OCI-LY7 (cell line): ENCODE measurements around the gene MRPS9.

Source experiments
- CTCF ChIP-seq: fragments of 200-600 bp; sonication (generic); conservative IDR thresholded peaks from 2 replicates; pipeline ENCODE4 v1.5.1; 2014; ENCODE audit warnings: mild to moderate bottlenecking, antibody characterized with exemption, low read length, moderate library complexity, mixed read lengths
- EZH2phosphoT487 ChIP-seq: fragments of 200-600 bp; sonication (generic); IDR thresholded peaks from 2 replicates; pipeline ENCODE4 v1.6.1; 2018; ENCODE audit warnings: low read depth, borderline replicate concordance, mild to moderate bottlenecking, mixed run types, antibody characterized with exemption, low read length, moderate library complexity, mixed read lengths

- no peak for TF ChIP-seq CTCF
- TF ChIP-seq EZH2phosphoT487 = no peak
Observed at GRCh38 chr2:105092797-105093196, 54.9 kb downstream of the MRPS9 start.
